K562 (cell line): ENCODE data around the gene HMSD. TPM values are rescaled to one million over a fixed set of nuclear protein-coding genes. Genes with fewer than 3 reads are reported as not detected.

Experiments used
- ATAC-seq: fragments of 200-7000 bp; cut with Tn5 transposase; 3 replicates; pipeline ENCODE4 v1.9.1; 2020; ENCODE audit warnings: moderate library complexity
- BruUV-seq: library from RNA; stranded (reverse); fragments of 400-500 nt; replicated peaks from 2 replicates; lab custom pipeline; 2021; lab: Mats Ljungman, UMichigan
- CTCF ChIA-PET: fragments of 300-600 bp; formaldehyde crosslinking; extraction: SDS; loops from one replicate; lab custom pipeline; 2021; ENCODE audit warnings: low intra/inter-chr PET ratio; lab: Yijun Ruan, JAX
- POLR2A ChIA-PET: fragments of 300-600, 350-650 bp; sonication (Branson Sonifier 250); formaldehyde crosslinking; extraction: SDS; loops from one replicate; lab custom pipeline; 2021; ENCODE audit warnings: antibody characterized with exemption, inconsistent platforms; lab: Yijun Ruan, JAX
- DNase-seq, 4 experiments: peaks; one replicate each; pipeline versions ENCODE4 v3.0.0 to v3.0.0-alpha.2; 2011 to 2018; ENCODE audit warnings: low spot score in 3 of 4, mixed read lengths in 3 of 4; ENCODE audit errors: extremely low read depth in 1 of 4
- FAIRE-seq: peaks from 2 replicates; lab custom pipeline; 2011; peaks lifted over from hg19 to GRCh38; lab: Jason Lieb, UNC
- H2AFZ ChIP-seq: 2 replicates; pipeline ENCODE4 v1.6.0; 2011; ENCODE audit warnings: low read depth, low read length, control low read depth, inconsistent platforms
- H3K27ac ChIP-seq: fragments of 200-600 bp; 3 replicates; pipeline ENCODE4 v1.8.0; 2011; ENCODE audit warnings: low read depth, mild to moderate bottlenecking, control low read depth, inconsistent platforms, low read length, moderate library complexity, mixed read lengths; ENCODE audit errors: extremely low read depth
- H3K27me3 ChIP-seq, 2 experiments: fragments of 300-600 bp in 1 of 2; 2 replicates in 1 of 2; 3 replicates in 1 of 2; pipeline versions ENCODE4 v1.6.0 to v1.8.0; 2011; ENCODE audit warnings: inconsistent platforms in 2 of 2, low read length in 2 of 2, mild to moderate bottlenecking in 1 of 2, mixed read lengths in 1 of 2, moderate library complexity in 1 of 2; ENCODE audit not compliant: control insufficient read depth in 2 of 2, insufficient read depth in 2 of 2
- H3K36me3 ChIP-seq: fragments of 300-600 bp; 3 replicates; pipeline ENCODE4 v1.8.0; 2011; ENCODE audit warnings: mild to moderate bottlenecking, low read length, inconsistent platforms; ENCODE audit not compliant: control insufficient read depth, insufficient read depth
- H3K4me1 ChIP-seq, 2 experiments: fragments of 200-600 bp in 1 of 2; replicated peaks in 1 of 2; 2 replicates in 1 of 2; 3 replicates in 1 of 2; pipeline versions ENCODE4 v1.5.1 to v1.8.0; 2011; ENCODE audit warnings: inconsistent platforms in 2 of 2, low read length in 2 of 2, mild to moderate bottlenecking in 1 of 2, mixed read lengths in 1 of 2, moderate library complexity in 1 of 2; ENCODE audit not compliant: control insufficient read depth in 2 of 2, insufficient read depth in 2 of 2
- H3K4me2 ChIP-seq: 2 replicates; pipeline ENCODE4 v1.6.1; 2011; ENCODE audit warnings: low read length, control low read depth, inconsistent platforms, mixed read lengths; ENCODE audit not compliant: insufficient read depth
- H3K4me3 ChIP-seq: fragments of 200-600 bp; sonication (generic), shearing (Covaris generic); 2 replicates; pipeline ENCODE4 v1.5.1; 2016; ENCODE audit warnings: control low read depth, inconsistent platforms
- H3K79me2 ChIP-seq: fragments of 200-600 bp; 3 replicates; pipeline ENCODE4 v1.8.0; 2011; ENCODE audit warnings: low read length, inconsistent platforms; ENCODE audit not compliant: control insufficient read depth, insufficient read depth
- H3K9ac ChIP-seq, 2 experiments: 2 replicates each; pipeline versions ENCODE4 v1.6.0 to v1.6.1; 2011; ENCODE audit warnings: low read depth in 2 of 2, low read length in 2 of 2, control low read depth in 1 of 2, inconsistent platforms in 1 of 2, mild to moderate bottlenecking in 1 of 2, mixed read lengths in 1 of 2; ENCODE audit not compliant: insufficient read depth in 1 of 2
- H3K9me1 ChIP-seq: one replicate; pipeline ENCODE4 v1.6.0; 2011; ENCODE audit warnings: inconsistent platforms, mild to moderate bottlenecking, low read length, moderate library complexity; ENCODE audit not compliant: control insufficient read depth, insufficient read depth
- H3K9me3 ChIP-seq: replicated peaks from 2 replicates; pipeline ENCODE4 v1.5.1; 2011; ENCODE audit warnings: low read depth, low read length, inconsistent platforms; ENCODE audit not compliant: control insufficient read depth, insufficient read depth
- H4K20me1 ChIP-seq: replicated peaks from 2 replicates; pipeline ENCODE4 v1.6.1; 2011; ENCODE audit warnings: low read length, inconsistent platforms, mixed read lengths; ENCODE audit not compliant: control insufficient read depth, insufficient read depth
- AFF1 ChIP-seq, 2 experiments: fragments of 450-650 bp; IDR thresholded peaks; 2 replicates each; pipeline ENCODE4 v1.6.1; 2018; ENCODE audit warnings: mild to moderate bottlenecking in 2 of 2, low read depth in 1 of 2; ENCODE audit not compliant: partially characterized antibody in 2 of 2
- ELF2 ChIP-seq: fragments of 250-450 bp; sonication (Bioruptor Pico); IDR thresholded peaks from 2 replicates; pipeline ENCODE4 v1.5.0; 2021; ENCODE audit warnings: mild to moderate bottlenecking
- EWSR1 ChIP-seq: fragments of 450-650 bp; IDR thresholded peaks from 2 replicates; pipeline ENCODE4 v1.6.1; 2018; ENCODE audit warnings: borderline replicate concordance, mild to moderate bottlenecking, low read depth, moderate library complexity; ENCODE audit not compliant: partially characterized antibody
- KLF1 ChIP-seq: fragments of 450-650 bp; IDR thresholded peaks from 2 replicates; pipeline ENCODE4 v1.6.1; 2016; ENCODE audit warnings: missing genetic modification characterization, missing compliant biosample characterization
- NONO ChIP-seq, 2 experiments: fragments of 200-400 bp in 1 of 2; fragments of 450-650 bp in 1 of 2; formaldehyde crosslinking in 1 of 2; IDR thresholded peaks; 2 replicates each; pipeline ENCODE4 v1.6.1; 2017; ENCODE audit warnings: low read depth in 2 of 2, mild to moderate bottlenecking in 2 of 2, moderate library complexity in 2 of 2, low read length in 1 of 2
- RBM17 ChIP-seq: fragments of 200-400 bp; formaldehyde crosslinking; IDR thresholded peaks from 2 replicates; pipeline ENCODE4 v1.6.1; 2017; ENCODE audit warnings: low read depth, mild to moderate bottlenecking, low read length, borderline replicate concordance
- SAFB2 ChIP-seq: fragments of 200-400 bp; formaldehyde crosslinking; IDR thresholded peaks from 2 replicates; pipeline ENCODE4 v1.6.1; 2018; ENCODE audit warnings: borderline replicate concordance, low read length, low read depth, moderate library complexity; ENCODE audit not compliant: severe bottlenecking
- WGBS: fragments of 100-300 bp; shearing (Covaris generic); methylation state at CpG from one replicate; pipeline ENCODE4 v1.1.6; 2016; ENCODE audit warnings: low coverage, mixed read lengths; ENCODE audit not compliant: insufficient coverage; ENCODE audit errors: missing lambda C conversion rate; 5-methylcytosine and 5-hydroxymethylcytosine counted together
- in situ Hi-C: fragments of 300-500 bp; cut with MboI; formaldehyde crosslinking; loops from 4 replicates; pipeline ENCODE4 v1.15.0; 2018; ENCODE audit warnings: inconsistent platforms, mixed read lengths
- intact Hi-C: fragments of 100-400 bp; cut with micrococcal nuclease; formaldehyde crosslinking; loops from 2 replicates; pipeline ENCODE4 v1.14.2; 2022
- polyA plus RNA-seq, 8 experiments: library from polyadenylated mRNA; depleted of rRNA in 4 of 8; stranded (reverse) in 5 of 8; unstranded in 3 of 8; fragments of >200 nt; fragmentation: Nextera tagmentation in 2 of 8; fragmentation: Illumina TruSeq in 1 of 8; extraction: Ambion mirVana in 2 of 8; extraction: Trizol in 1 of 8; gene quantifications; 2 replicates each; pipeline versions ENCODE4 v1.2.1 to v1.2.3, GENCODE V29; 2011 to 2014; ENCODE audit warnings: inconsistent platforms in 1 of 8, missing spikeins in 1 of 8
- total RNA-seq, 7 experiments: library from RNA; depleted of rRNA in 6 of 7; stranded (reverse); fragments of >200 nt in 6 of 7; fragmentation: Illumina TruSeq in 2 of 7; extraction: Trizol in 2 of 7; gene quantifications; 2 replicates each; pipeline versions ENCODE4 v1.2.1 to v1.2.3, GENCODE V29; 2011 to 2021; ENCODE audit warnings: low replicate concordance in 1 of 7
- TF ChIP-seq, protein P1 (sequence below): sonication (generic); formaldehyde crosslinking; IDR thresholded peaks from 2 replicates; pipeline ENCODE4 v1.8.0; 2022; ENCODE audit warnings: mild to moderate bottlenecking, missing genetic modification reagents

HMSD gene
- total and polyA plus RNA-seq, 9 of the 15 experiments (the other 6 are each of a cell fraction or from before 2014, with no cell fraction given), result 0.18 to 0.39 (median 0.33) TPM; not detected in 6

DNA sequence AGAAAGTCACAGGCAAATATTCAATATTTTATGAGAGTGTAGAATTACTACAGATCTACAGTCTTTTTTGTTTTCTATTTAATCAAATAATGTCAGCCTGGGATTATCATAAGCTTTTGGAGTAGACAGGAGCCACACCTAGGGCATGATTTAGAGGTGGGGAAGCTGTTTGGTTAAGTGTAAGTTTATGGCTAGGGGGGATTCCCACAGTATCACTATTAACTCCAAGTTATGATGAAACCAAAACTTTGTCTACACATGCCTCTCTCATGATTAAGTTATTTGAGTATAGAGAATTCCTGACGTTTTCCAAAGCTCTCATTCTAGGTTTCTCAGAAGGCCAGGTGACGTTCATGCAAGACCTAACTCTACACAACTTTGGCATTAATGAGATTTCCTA, 39.2 kb upstream of the HMSD start (continued):
- TF ChIP-seq AFF1 (IDR thresholded peaks at IDR 0.05; ENCODE audit: low read depth in 1 of 2, partially characterized antibody in 2 of 2), result no peak

- no peaks in the 10 kb centered on the region for H3K9me3 ChIP-seq
- FAIRE-seq, result no peak
- H3K4me2 ChIP-seq, result no peak overlapping the region
- no peaks in the 10 kb centered on the region for H3K9me1 ChIP-seq
- in situ Hi-C loops (no loop called here), intact Hi-C loops (no loop called here)
- H3K4me3 ChIP-seq, result no peak overlapping the region
- no peak overlapping the region for H2AFZ ChIP-seq
- no peaks in the 10 kb centered on the region for H3K36me3 ChIP-seq
- H3K79me2 ChIP-seq, result no peaks in the 10 kb centered on the region
- no peak for TF ChIP-seq EWSR1
- TF ChIP-seq, protein P1, sequence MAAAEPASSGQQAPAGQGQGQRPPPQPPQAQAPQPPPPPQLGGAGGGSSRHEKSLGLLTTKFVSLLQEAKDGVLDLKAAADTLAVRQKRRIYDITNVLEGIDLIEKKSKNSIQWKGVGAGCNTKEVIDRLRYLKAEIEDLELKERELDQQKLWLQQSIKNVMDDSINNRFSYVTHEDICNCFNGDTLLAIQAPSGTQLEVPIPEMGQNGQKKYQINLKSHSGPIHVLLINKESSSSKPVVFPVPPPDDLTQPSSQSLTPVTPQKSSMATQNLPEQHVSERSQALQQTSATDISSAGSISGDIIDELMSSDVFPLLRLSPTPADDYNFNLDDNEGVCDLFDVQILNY (CRISPR knock-in tag), result no peak
- no peak for TF ChIP-seq SAFB2
- no peak for TF ChIP-seq ELF2 (CRISPR knock-in tag)
- no peak for TF ChIP-seq RBM17
- no peak for TF ChIP-seq NONO (IDR thresholded peaks at IDR 0.05; ENCODE audit: low read depth in 2 of 2, low read length in 1 of 2)
- TF ChIP-seq KLF1, result no peak
- no TSS peak for BruUV-seq
- DNase-seq, result no peak
- no peaks in the 10 kb centered on the region for H3K27me3 ChIP-seq
- ChIA-PET POLR2A (no interaction called here), CTCF (no interaction called here)
- ATAC-seq, result no peak
- H3K27ac ChIP-seq, result no peak overlapping the region
- H3K4me1 ChIP-seq, result no peaks in the 10 kb centered on the region
- H4K20me1 ChIP-seq, result no peaks in the 10 kb centered on the region
- 0% methylated on average over 4 of the region's 5 CpGs for WGBS
- no peak overlapping the region for H3K9ac ChIP-seq
Measured at GRCh38 chr18:63917817-63918216, 31.3 kb upstream of the HMSD start.
